ENCODE measurements around the gene LDLRAD4. TPM values are rescaled to one million over a fixed set of nuclear protein-coding genes. Genes with fewer than 3 reads are reported as not detected.

Gene LDLRAD4
- total RNA-seq, 4 donors from 2014 or later: 20.4 to 40.4 (median 35.3) TPM

- intact Hi-C loops (cut with DNase I): no loop called here
- Histone ChIP-seq H3K27ac (replicated peaks in 1 of 4) (no peak overlapping the region), H3K4me1 (peaks cover 60 to 92% (median 78%) of the 10 kb centered on the region in 4 donors), H3K4me3 (no peak overlapping the region), H3K27me3 (no peaks in the 10 kb centered on the region), H3K9me3 (no peaks in the 10 kb centered on the region), H3K36me3 (no peaks in the 10 kb centered on the region)
- TF ChIP-seq, protein P1, sequence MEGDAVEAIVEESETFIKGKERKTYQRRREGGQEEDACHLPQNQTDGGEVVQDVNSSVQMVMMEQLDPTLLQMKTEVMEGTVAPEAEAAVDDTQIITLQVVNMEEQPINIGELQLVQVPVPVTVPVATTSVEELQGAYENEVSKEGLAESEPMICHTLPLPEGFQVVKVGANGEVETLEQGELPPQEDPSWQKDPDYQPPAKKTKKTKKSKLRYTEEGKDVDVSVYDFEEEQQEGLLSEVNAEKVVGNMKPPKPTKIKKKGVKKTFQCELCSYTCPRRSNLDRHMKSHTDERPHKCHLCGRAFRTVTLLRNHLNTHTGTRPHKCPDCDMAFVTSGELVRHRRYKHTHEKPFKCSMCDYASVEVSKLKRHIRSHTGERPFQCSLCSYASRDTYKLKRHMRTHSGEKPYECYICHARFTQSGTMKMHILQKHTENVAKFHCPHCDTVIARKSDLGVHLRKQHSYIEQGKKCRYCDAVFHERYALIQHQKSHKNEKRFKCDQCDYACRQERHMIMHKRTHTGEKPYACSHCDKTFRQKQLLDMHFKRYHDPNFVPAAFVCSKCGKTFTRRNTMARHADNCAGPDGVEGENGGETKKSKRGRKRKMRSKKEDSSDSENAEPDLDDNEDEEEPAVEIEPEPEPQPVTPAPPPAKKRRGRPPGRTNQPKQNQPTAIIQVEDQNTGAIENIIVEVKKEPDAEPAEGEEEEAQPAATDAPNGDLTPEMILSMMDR (IDR thresholded peaks at IDR 0.05): no peak
- TF ChIP-seq EP300 (IDR thresholded peaks at IDR 0.05) (no peak), POLR2AphosphoS5 (IDR thresholded peaks at IDR 0.05) (no peak)
- 85% methylated on average over 3 of the region's 4 CpGs for WGBS
- no peak for DNase-seq (ENCODE audit: extremely low spot score)
Measured at GRCh38 chr18:13545955-13546354, 327.4 kb downstream of the LDLRAD4 start.

DNA sequence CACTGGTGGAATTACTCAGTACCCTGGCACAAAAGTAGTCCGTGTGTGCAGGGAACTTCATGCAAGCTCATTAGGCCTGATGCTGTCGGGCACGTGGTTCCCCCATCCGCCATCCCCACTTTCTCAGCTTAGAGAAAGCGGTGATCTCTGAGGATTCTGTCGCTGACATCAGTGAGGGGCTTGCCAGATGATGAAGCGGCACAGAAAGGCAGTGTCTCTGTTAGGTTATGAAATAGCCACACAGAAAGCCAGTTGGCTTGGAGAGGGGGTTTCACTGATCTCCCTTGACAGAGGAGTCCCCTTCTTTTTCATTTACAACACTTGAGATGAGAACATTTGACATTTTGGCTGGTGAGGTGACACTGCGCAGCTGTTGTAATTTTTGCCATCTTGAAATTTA is 328.1 kb downstream of the LDLRAD4 start:
- intact Hi-C loops (cut with DNase I): no loop called here
- 91% methylated on average over 8 of the region's 8 CpGs for WGBS
- no peaks in the 10 kb centered on the region for H3K36me3 ChIP-seq

DNA sequence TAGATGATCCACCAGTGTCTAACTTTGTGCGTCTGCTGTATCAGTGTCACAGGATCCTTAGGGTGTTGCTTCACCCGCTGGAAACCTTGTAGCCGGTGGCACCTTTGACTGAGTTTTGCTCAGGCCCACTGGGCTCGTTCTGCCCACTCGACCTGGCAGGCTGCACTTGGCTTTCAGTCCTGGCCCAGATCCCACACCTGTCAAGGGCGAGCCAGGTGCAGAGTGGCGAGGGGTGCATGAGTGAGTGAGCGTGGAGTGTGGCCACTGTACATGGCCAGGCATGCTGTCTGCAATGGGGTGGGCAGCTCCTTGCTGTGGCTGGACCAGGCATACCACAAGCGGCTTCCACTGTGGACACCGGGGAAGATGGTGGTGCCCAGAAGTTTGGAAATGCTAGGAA is 328.8 kb downstream of the LDLRAD4 start:
- H3K4me1 ChIP-seq: peaks cover 53 to 91% (median 78%) of the 10 kb centered on the region in 4 donors
- TF ChIP-seq, protein P1 (IDR thresholded peaks at IDR 0.05): no peak
- TF ChIP-seq POLR2A (IDR thresholded peaks at IDR 0.05; ENCODE audit: low read depth): no peak
- no peak for TF ChIP-seq POLR2AphosphoS5 (IDR thresholded peaks at IDR 0.05)
- no peak for TF ChIP-seq EP300 (IDR thresholded peaks at IDR 0.05)
- no peaks in the 10 kb centered on the region for H3K36me3 ChIP-seq
- H3K27ac ChIP-seq (replicated peaks in 1 of 4): peak overlapping the region in 2 of 4 donors; percentile 60 to 78
- no peaks in the 10 kb centered on the region for H3K27me3 ChIP-seq
- H3K4me3 ChIP-seq: no peak overlapping the region
- H3K9me3 ChIP-seq: no peaks in the 10 kb centered on the region
- WGBS: 86% methylated on average over 6 of the region's 10 CpGs
- intact Hi-C loops (cut with DNase I): no loop called here
- DNase-seq (ENCODE audit: extremely low spot score): no peak

More for the DNA sequence above, 328.1 kb downstream of the LDLRAD4 start:
- TF ChIP-seq EP300 (IDR thresholded peaks at IDR 0.05) (no peak), POLR2A (IDR thresholded peaks at IDR 0.05; ENCODE audit: low read depth) (no peak), POLR2AphosphoS5 (IDR thresholded peaks at IDR 0.05) (no peak)
- TF ChIP-seq, protein P1 (IDR thresholded peaks at IDR 0.05): no peak
- H3K4me1 ChIP-seq: peaks cover 60 to 92% (median 78%) of the 10 kb centered on the region in 4 donors
- H3K27ac ChIP-seq (replicated peaks in 1 of 4): no peak overlapping the region
- no peaks in the 10 kb centered on the region for H3K9me3 ChIP-seq
- no peak overlapping the region for H3K4me3 ChIP-seq
- DNase-seq (ENCODE audit: extremely low spot score): no peak
- H3K27me3 ChIP-seq: no peaks in the 10 kb centered on the region

DNA sequence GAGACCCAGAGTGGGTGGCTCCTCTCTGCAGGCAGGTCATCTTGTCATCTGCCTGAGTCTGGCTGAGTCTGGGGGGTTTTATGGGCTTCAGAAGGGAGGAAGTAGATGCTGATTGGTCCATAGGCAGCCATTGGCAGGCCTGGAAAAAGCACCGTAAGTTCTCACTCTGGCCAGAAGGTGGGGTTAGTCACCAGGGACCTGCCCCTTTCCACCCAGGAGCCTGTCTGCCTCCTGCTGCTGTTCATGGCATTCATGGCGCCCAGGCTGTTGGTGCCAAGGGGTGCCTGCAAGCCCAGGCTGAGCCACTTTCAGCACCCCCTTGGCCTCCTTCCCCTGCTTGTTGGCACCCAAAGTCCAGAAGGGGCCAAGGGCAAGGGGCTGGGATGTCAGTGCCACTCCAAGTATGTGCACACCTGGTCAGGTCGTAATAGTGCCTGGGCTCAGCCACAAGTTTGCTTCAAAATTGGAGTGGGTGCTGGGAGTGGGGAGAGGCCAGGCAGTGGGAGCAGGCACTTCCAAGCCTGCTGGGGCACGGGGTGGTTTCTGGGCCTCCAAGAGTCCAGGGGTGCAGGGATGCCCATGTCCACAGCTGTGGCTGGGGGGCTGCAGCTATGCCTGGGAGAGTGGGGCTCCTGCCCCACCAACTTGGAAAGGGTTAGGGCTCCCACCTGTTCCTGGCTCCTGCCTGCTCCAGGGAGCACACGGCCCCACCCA is 329.7 kb downstream of the LDLRAD4 start:
- intact Hi-C loops (cut with DNase I): no loop called here
- no peaks in the 10 kb centered on the region for H3K36me3 ChIP-seq
- H3K27ac ChIP-seq (replicated peaks in 1 of 4): peak overlapping the region; percentile 60 to 78 (median 66)
- H3K4me3 ChIP-seq: no peak overlapping the region
- DNase-seq (ENCODE audit: extremely low spot score): no peak
- TF ChIP-seq EP300 (IDR thresholded peaks at IDR 0.05): no peak
- no peak for TF ChIP-seq POLR2AphosphoS5 (IDR thresholded peaks at IDR 0.05)
- TF ChIP-seq, protein P1 (IDR thresholded peaks at IDR 0.05): no peak
- TF ChIP-seq POLR2A (IDR thresholded peaks at IDR 0.05; ENCODE audit: low read depth): no peak
- H3K4me1 ChIP-seq: peaks cover 44 to 88% (median 74%) of the 10 kb centered on the region in 4 donors
- no peaks in the 10 kb centered on the region for H3K27me3 ChIP-seq
- H3K9me3 ChIP-seq: no peaks in the 10 kb centered on the region
- 95% methylated on average over 3 of the region's 5 CpGs for WGBS
